H1 (cell line): ENCODE data around the gene DYNC2H1.

Source experiments
- ATF3 ChIP-seq: IDR thresholded peaks from 2 replicates; pipeline ENCODE4 v1.6.1; 2011; ENCODE audit warnings: low read depth, mild to moderate bottlenecking, low read length; ENCODE audit not compliant: insufficient read depth
- CTCF ChIP-seq, 3 experiments: IDR thresholded peaks; 1 replicate in 2 of 3; 2 replicates in 1 of 3; pipeline versions ENCODE4 v1.5.1 to v1.6.1; 2011; ENCODE audit warnings: low read length in 3 of 3, mild to moderate bottlenecking in 3 of 3, inconsistent platforms in 2 of 3, low read depth in 1 of 3, moderate library complexity in 1 of 3; ENCODE audit not compliant: insufficient read depth in 1 of 3; ENCODE audit errors: control extremely low read depth in 1 of 3
- EGR1 ChIP-seq: IDR thresholded peaks from 2 replicates; pipeline ENCODE4 v1.6.1; 2011; ENCODE audit warnings: low read depth, low read length, borderline replicate concordance
- GABPA ChIP-seq: IDR thresholded peaks from 2 replicates; pipeline ENCODE4 v1.6.1; 2011; ENCODE audit warnings: mild to moderate bottlenecking, low read length, moderate library complexity, borderline replicate concordance; ENCODE audit not compliant: insufficient read depth
- RAD21 ChIP-seq, 2 experiments: IDR thresholded peaks in 1 of 2; conservative IDR thresholded peaks in 1 of 2; 2 replicates each; pipeline ENCODE4 v1.6.1; 2011; ENCODE audit warnings: low read depth in 2 of 2, low read length in 2 of 2, improper control_type of control experiment in 1 of 2, inconsistent platforms in 1 of 2, mild to moderate bottlenecking in 1 of 2, moderate library complexity in 1 of 2
- RFX5 ChIP-seq: IDR thresholded peaks from 2 replicates; pipeline ENCODE4 v1.6.1; 2011; ENCODE audit warnings: low read depth, low read length, improper control_type of control experiment, borderline replicate concordance
- RXRA ChIP-seq: IDR thresholded peaks from 2 replicates; pipeline ENCODE4 v1.6.1; 2011; ENCODE audit warnings: low read depth, mild to moderate bottlenecking, low read length, moderate library complexity; ENCODE audit not compliant: insufficient read depth
- TBP ChIP-seq: IDR thresholded peaks from 2 replicates; pipeline ENCODE4 v1.6.1; 2011; ENCODE audit warnings: low read depth, low read length, improper control_type of control experiment

- no peak for TF ChIP-seq RXRA
- TF ChIP-seq GABPA: no peak
- no peak for TF ChIP-seq RFX5
- no peak for TF ChIP-seq CTCF (IDR thresholded peaks at IDR 0.05; ENCODE audit: control extremely low read depth in 1 of 3, insufficient read depth in 1 of 3, low read depth in 1 of 3, low read length in 3 of 3)
- no peak for TF ChIP-seq TBP
- no peak for TF ChIP-seq EGR1
- TF ChIP-seq ATF3: no peak
- no peak for TF ChIP-seq RAD21 (IDR thresholded peaks at IDR 0.05 in 1 of 2, conservative IDR thresholded peaks at IDR 0.05 in 1 of 2; ENCODE audit: low read depth in 2 of 2, low read length in 2 of 2)
Measured at GRCh38 chr11:103367650-103368049, 258.4 kb downstream of the DYNC2H1 start.
